ENCODE data around the gene B3GNT9. TPM values are rescaled to one million over a fixed set of nuclear protein-coding genes. Genes with fewer than 3 reads are reported as not detected.

The B3GNT9 gene
- total RNA-seq, 4 donors from 2014 or later = 52.0 to 103 (median 85.7) TPM

- intact Hi-C loops (cut with DNase I) = no loop called here
- no peaks in the 10 kb centered on the region for H3K9me3 ChIP-seq
- no peaks in the 10 kb centered on the region for H3K27me3 ChIP-seq
- peaks cover 12 to 22% of the 10 kb centered on the region in 2 donors for H3K4me1 ChIP-seq
- WGBS, 2 donors = 32 to 48% methylated on average over 8 to 12 of the region's 12 CpGs
- H3K36me3 ChIP-seq = peaks cover 49 to 53% of the 10 kb centered on the region in 2 donors
- peak; percentile 38 to 69 (median 58) for TF ChIP-seq CTCF (IDR thresholded peaks at IDR 0.05)
- no peak for TF ChIP-seq POLR2A (IDR thresholded peaks at IDR 0.05)
- peak; percentile 65 to 79 for DNase-seq
- peak overlapping the region; percentile 34 to 54 (median 51) for H3K27ac ChIP-seq
- no peak overlapping the region for H3K4me3 ChIP-seq (replicated peaks in 1 of 3)
Observed at GRCh38 chr16:67198238-67198734, 47.5 kb upstream of the B3GNT9 start.

- peaks cover 18 to 28% of the 10 kb centered on the region in 2 donors for H3K4me1 ChIP-seq
- intact Hi-C loops (cut with DNase I) = no loop called here
- no peak for DNase-seq
- H3K9me3 ChIP-seq = no peaks in the 10 kb centered on the region
- H3K4me3 ChIP-seq (replicated peaks in 1 of 3) = no peak overlapping the region
- TF ChIP-seq CTCF (IDR thresholded peaks at IDR 0.05) (no peak), POLR2A (IDR thresholded peaks at IDR 0.05) (no peak)
- peak overlapping the region in 1 of 3 donors; percentile 51 for H3K27ac ChIP-seq
- H3K36me3 ChIP-seq = peaks cover 44 to 52% of the 10 kb centered on the region in 2 donors
- WGBS, 2 donors = 85 to 94% methylated on average over 2 to 4 of the region's 6 CpGs
- no peaks in the 10 kb centered on the region for H3K27me3 ChIP-seq
Observed at GRCh38 chr16:67197704-67198103, 46.9 kb upstream of the B3GNT9 start.

GRCh38 chr16:67196881-67197280, 46.1 kb upstream of the B3GNT9 start:
- DNase-seq = no peak
- Histone ChIP-seq H3K36me3 (peaks cover 36 to 44% of the 10 kb centered on the region in 2 donors), H3K27ac (no peak overlapping the region), H3K4me3 (replicated peaks in 1 of 3) (no peak overlapping the region), H3K9me3 (no peaks in the 10 kb centered on the region), H3K4me1 (peaks cover 20 to 32% of the 10 kb centered on the region in 2 donors), H3K27me3 (no peaks in the 10 kb centered on the region)
- WGBS, 2 donors = 89 to 100% methylated on average over 1 of the region's 1 CpG
- intact Hi-C loops (cut with DNase I) = no loop called here
- TF ChIP-seq POLR2A (IDR thresholded peaks at IDR 0.05) = no peak
- TF ChIP-seq CTCF (IDR thresholded peaks at IDR 0.05) = no peak

GRCh38 chr16:67195676-67196075, 44.9 kb upstream of the B3GNT9 start:
- no peak for TF ChIP-seq CTCF (IDR thresholded peaks at IDR 0.05)
- TF ChIP-seq POLR2A (IDR thresholded peaks at IDR 0.05) = no peak
- Histone ChIP-seq H3K4me1 (peaks cover 20 to 39% of the 10 kb centered on the region in 2 donors), H3K4me3 (replicated peaks in 1 of 3) (no peak overlapping the region), H3K9me3 (no peaks in the 10 kb centered on the region), H3K27me3 (no peaks in the 10 kb centered on the region), H3K27ac (no peak overlapping the region), H3K36me3 (peaks cover 29 to 36% of the 10 kb centered on the region in 2 donors)
- DNase-seq = no peak
- intact Hi-C loops (cut with DNase I) = no loop called here
- WGBS, 2 donors = 82 to 84% methylated on average over 3 to 4 of the region's 5 CpGs

GRCh38 chr16:67194260-67194659, 43.5 kb upstream of the B3GNT9 start:
- Histone ChIP-seq H3K36me3 (peaks cover 29 to 36% of the 10 kb centered on the region in 2 donors), H3K4me3 (replicated peaks in 1 of 3) (no peak overlapping the region), H3K27ac (no peak overlapping the region), H3K27me3 (no peaks in the 10 kb centered on the region), H3K4me1 (peaks cover 20 to 32% of the 10 kb centered on the region in 2 donors), H3K9me3 (no peaks in the 10 kb centered on the region)
- intact Hi-C loops (cut with DNase I) = no loop called here
- no peak for DNase-seq
- 92 to 100% methylated on average over 4 to 5 of the region's 6 CpGs for WGBS, 2 donors
- no peak for TF ChIP-seq POLR2A (IDR thresholded peaks at IDR 0.05)
- no peak for TF ChIP-seq CTCF (IDR thresholded peaks at IDR 0.05)
